ENCODE measurements around the gene LRTM2.

The LRTM2 gene

DNA sequence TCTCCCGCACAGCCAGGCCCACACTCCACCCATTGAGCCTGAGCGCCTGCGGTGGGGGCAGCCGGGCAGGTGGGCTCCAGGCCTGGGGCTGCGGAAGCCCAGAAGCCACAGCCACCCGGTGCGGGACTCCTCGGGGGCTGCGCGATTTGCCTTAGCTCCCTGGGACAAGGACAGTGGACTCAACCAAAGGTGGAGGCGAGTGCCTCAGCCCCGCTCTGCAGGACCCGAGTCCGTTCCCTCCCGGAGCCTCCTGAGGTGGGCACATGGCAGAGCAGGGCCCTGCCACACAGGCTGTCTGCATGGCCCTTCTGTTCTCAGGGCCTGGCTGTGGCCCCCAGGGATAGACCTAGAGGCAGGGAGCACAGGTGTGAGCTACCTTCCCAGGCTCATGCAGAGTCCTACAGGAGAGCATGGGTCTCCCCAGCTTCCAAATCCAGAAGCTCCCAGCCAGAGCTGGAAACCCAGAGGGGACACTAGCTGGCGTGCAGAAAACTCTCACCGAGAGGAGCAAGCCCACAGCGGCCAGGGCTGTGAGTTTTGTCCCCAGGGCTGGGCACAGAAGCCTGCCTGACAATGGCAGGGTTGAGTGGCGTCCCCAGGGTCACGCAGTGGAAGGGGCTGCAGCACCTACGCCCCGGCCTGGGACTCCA lies 22.2 kb upstream of the LRTM2 start:
- no peak for DNase-seq (ENCODE audit: low spot score)

DNA sequence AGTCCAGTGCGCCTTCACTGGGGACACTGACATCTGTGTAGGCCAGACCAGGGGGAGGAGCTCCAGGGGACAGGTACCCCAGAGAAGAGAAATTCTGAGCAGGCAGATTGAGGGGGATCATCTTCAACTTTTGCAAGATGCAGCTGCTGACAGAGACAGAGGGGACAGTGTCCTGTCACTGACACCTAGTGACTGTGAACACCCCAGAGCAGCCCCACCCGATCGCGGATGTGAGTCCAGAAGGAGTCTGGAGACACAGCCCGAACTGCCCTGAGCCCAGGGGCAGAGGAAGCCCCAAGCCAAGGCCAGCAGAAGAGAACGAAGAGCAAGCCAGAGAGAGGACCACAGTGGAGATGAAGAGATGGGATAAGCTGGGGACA lies 21.7 kb upstream of the LRTM2 start:
- DNase-seq (ENCODE audit: low spot score), result no peak

DNA sequence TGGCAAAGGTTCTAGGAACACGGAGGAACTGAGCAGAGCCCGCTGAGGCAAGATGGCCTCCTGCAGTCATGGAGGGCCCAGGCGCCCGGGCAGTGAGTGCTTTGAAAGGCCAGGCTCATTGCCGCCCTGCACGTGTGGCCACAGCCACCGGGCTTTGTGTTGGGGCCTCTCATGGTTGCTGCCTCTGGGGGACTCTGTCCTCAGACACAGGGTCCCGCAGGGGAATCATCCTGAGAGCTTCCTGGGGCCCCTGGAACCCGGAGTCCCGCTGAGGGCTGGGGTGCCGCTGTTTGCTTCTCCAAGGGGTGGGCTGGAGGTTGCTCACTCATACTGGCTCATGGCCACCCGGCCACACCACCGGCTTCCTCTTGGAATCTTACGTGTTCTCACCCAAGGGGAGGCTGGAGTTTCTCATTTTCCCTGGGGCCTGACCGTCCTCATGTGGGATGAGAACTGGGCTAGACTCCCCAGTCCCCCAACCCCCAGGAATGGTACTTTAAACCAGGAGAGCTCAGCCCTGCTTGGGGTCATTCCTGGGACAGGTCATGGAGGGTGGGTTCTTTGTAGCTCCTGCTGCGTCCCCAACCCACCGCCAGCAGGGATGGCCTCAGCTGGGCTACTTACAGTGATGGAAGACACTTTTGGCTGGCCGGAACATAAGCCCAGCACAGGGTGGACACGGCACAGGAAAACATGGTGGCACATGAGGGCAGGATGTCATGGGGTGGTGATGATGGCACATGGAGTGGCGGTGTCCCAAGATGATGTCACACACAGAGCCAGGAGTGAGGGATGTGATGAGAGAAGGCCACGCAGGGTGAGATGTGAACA lies 21.1 kb upstream of the LRTM2 start:
- no peak for DNase-seq (ENCODE audit: low spot score)

DNA sequence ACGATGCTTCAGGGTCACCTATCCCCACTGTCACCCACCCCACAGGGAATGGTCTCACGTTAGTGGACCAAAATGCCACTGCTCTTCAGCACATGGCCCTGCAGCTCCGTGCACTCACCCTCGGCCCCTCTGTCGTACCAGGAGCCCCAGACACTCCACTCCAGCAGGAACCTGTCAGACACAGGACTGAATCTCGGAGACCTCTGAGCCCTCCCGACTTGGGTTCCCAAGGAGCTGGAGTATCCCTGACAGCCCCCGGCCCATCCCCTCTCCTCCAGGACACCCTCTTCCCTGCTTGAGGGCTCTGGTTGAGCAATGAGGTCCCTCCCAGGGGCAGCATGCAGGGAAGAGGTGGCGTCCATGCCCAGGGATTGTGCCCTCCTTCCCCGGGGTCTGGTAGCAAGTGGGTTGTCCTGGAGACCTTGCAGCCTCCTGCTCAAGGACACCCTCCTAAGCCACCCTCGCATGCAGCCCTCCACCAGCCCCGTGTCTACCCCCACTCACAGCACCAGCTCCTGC lies 20.4 kb upstream of the LRTM2 start:
- DNase-seq (ENCODE audit: low spot score), result no peak

DNA sequence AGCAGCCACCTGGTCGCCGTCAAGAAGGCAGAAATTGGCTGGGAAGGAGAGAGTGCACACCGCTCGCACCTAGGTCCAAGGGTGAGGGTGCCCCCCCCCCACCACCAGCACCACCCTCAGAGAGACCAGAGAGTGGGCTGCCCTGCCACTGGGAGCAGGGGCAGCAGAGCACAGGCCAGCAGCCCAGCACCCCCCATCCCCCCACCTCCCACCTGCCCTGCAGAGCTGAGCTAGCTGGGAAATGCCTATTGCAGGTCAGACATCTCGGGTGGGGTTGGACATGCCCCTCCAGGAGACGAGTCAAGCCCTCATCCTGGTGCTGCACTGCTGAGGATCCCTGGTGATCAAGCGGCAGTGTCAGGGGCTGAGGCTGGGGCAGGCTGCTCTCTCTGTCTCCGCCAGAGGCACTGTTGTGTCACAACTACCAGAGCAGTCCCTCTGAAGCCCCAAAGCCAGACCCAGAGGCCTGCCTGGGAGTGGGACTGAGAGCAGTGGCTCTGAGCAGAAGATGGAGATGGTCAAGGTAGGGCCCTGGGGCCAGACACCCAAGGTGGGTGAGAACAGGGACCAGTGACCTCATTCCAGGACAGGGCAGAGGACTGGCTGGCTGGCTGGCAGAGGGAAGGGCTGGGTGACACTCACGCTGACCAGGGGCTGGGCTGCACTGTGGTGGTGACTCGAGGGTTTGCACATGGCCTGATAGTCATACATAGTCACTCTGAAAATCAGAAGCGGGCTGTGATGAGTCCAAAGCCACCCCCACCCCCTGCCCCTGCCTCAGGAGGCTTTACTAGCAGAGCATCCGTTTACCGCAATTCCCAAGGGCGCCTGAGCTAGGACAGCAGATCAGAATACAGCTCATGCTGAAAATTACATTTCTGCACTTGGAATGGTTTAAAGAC lies 19.7 kb upstream of the LRTM2 start:
- DNase-seq (ENCODE audit: low spot score), result peak; percentile 56

DNA sequence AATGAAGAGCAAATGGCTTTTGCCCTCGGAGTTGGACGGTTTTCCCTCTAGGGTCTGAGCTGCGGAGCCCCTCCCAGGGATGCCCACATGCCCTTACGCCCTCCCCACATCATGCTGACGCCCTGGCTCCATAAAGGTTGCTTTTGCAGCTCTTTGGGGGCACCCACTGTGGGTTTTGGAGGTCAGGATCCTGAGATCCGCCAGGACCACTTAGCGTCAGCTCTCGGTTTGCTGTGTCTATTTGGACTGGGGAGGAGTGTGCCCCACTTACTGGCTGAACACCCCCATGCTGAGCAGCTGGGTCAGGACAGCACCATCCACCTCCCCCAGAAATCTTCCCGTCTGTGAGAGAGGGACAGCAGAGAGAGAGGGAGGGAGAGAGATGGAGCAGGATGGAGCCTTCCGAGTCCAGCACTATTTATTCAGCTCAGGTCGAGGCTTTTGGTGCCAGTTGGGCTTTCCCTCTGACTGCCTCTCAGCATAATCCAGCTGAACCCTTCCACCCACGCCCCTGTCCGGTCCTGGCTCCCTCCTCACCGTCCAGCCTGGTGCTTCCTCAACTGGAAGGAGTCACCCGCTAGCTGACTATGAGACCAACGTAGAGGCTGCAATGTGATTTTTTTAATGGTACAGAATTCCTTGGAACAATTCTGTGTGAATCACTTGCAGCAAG lies 18.9 kb upstream of the LRTM2 start:
- DNase-seq (ENCODE audit: low spot score), result no peak

DNA sequence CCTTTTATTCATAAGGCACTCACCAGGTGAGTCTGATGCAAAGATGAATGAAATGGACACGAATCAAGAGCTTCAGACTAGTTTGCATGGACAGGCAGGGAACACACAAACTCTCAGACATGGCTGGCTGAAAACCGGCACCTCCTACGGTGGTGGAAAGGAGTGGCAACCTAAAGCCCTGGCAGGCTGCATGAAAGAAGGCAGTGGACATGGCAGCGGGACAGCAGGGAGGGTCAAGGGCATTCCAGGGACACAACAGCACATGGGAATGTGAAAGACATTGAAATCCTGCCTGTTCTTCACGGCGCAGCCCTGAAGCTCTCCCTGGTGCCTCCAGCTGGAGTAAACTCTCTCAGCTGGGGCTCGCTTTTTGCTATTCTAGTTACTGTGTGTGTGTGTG lies 16.6 kb upstream of the LRTM2 start:
- DNase-seq (ENCODE audit: low spot score), result no peak

DNA sequence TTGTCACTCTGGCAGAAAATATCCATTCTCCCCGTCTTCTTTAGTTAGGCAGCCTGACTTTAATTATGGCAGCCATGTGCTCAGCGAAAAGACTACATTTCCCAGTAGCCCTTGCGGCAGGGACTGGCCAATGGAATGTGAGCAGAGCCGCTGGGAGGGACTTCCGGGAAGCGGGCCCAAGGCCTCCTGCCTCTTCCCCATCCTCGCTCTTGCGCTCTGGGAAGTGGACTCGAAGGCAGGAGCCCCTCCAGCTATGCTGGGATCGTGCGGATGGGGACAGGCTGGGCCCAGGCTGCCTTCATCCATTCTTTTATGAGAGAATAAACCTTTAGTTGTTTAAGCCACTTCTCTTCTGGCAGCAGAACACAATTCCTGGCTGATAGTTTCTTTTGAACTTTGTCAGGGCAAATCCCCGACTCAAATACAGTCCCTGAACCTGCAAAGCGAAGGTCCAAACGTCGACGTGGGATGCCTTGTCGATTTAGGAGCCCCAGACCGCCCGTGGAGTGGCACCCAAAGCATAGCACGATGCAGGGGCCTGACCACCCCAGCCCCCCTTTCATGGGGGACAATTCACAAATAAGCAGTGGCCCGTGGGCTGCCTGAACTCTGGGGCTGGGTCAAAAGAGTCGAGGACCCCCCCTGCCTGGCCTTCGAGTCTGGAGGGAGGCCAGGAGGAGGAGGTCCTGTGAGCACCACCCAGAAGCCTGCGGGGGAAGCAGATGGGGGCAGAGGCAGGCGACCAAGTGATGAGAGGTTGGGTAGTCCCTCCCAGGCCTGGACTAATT lies 15.6 kb upstream of the LRTM2 start:
- DNase-seq (ENCODE audit: low spot score), result peak; percentile 91

DNA sequence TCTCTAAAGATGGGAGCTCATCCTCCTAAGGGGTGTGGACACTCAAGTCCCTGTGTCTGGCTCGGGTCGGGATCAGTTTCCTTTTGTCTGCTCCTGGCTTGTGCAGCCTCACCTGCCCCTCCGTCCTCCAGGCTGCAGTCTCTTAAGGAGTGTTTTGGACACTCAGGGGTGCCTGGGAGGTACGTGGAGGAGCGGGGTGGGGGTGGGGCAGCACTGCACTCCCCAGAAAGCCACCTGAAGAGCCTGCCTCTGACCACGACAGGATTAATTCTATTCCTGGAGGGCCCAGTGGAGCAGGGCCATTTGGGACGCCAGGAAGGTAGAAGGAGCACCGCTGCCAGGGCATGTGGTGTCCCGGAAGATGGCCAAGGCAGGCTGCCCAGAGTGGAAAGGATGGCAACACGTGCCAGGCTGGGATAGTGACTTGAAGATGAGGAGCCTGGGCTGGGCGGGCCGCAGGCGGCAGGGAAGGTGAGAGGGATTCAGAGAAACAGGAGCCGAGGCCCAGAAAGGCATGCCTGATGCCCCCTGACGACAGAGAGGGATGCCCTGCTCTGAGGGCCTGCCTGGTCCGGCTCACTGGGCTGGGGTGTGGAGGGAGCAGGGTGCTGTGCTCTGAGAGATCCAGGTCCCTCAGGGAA lies 14.8 kb upstream of the LRTM2 start:
- DNase-seq (ENCODE audit: low spot score), result no peak

DNA sequence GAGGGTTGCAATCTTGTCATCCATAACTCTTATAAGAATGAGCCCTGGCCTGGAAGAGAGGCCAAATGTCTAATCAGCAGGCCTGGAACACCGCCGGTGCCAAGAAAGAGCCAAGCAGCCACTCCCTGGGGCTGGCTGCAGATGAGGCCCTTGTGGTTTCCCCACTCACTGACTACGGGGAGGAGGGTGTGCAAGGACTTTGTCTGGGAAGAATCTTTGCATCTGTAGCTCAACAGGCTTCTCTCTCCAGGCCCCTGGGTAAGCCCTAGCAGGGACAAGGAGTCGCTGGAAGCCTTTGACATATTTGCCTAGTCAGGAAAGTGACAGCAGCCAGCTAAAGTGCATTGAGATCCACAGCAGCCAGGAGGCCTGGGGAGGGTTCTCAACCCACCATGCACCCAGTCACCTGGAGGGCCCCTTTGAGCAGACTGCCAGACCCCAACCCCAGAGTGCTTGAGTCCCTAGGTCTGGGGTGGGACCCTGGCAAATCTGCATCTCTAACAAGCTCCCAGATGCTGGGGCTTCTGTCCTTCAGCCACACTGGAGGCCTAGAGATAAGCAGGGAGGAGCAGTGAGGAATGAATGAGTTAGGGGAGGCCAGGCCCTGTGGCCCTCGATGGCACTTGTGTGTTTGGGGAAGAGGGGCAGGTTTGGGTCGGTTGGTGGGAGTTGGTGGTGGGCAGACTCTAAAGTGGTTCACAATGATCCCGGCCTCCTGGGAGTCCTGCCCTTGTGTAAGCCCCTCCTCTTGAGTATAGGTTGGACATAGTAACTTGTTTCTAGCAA lies 13.9 kb upstream of the LRTM2 start:
- DNase-seq (ENCODE audit: low spot score), result no peak

DNA sequence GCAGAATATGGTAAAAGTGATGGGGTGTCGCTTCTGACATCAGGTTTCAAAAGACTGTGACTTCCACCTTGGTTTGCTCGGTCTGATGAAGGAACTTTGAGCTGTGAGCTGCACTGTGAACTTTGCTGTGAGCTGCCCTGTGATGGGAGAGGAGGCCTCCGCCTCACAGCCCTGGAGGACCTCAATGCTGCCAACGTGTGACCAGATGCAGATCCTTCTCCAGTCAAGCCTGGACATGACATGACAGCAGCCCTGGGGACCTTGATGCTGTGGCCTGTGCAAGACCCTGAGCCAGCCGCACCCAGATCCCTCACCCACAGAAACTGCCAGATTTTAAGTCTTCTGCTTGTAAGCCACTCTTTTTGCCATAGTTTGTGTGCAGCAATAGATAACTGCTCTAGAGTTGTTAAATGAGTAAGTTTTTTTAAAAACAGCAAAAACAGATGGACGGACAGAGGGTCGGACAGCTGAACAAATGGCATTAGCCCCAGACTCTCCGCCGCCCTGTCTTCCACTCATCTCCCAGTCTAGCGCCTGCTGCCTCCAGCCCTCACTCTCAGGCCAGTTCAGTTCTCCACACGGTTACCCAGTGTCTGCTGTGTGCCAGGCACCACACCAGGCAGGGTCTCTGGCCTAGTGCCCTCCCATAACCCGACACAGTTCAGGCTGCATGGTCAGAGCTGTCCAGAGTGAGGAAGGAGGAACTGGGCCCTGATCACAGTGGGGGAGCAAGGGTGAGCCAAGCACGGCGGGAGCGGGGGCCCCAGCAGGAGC lies 13.1 kb upstream of the LRTM2 start:
- no peak for DNase-seq (ENCODE audit: low spot score)

DNA sequence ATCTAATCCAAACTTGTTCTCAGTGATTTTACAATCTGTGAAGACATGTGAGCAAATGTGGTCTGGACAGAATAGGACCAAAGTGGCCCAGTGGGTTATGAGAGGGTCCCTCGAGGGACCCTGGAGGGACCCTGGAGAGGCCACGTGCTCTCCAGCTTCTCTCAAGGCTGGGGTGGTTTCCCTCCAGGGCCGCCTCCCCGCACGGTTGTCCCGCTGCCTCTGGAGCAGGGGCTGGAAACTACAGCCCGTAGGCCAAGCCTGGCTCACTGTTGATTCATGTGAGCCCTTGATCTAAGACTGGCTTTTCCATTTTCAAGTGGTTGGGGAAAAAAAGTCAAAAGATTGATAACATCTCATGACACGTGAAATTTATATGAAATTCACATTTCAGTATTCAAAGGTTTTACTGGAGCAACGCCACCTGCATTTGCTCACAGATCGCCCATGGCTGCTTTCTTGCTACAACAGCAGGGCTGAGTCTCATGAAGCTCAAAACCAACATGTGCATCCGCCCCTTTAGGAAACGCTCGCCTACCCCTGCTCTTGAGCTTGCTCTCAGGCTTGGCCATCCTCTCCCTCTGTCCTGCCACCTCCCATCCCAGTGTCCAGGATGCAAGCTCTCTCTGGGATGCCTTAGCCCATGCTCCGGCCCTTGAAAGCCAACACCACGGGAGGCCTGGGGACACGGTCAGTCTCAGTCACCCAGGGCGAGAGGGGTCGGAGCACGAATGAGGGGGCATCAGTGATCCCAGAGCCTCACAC lies 12.1 kb upstream of the LRTM2 start:
- no peak for DNase-seq (ENCODE audit: low spot score)

DNA sequence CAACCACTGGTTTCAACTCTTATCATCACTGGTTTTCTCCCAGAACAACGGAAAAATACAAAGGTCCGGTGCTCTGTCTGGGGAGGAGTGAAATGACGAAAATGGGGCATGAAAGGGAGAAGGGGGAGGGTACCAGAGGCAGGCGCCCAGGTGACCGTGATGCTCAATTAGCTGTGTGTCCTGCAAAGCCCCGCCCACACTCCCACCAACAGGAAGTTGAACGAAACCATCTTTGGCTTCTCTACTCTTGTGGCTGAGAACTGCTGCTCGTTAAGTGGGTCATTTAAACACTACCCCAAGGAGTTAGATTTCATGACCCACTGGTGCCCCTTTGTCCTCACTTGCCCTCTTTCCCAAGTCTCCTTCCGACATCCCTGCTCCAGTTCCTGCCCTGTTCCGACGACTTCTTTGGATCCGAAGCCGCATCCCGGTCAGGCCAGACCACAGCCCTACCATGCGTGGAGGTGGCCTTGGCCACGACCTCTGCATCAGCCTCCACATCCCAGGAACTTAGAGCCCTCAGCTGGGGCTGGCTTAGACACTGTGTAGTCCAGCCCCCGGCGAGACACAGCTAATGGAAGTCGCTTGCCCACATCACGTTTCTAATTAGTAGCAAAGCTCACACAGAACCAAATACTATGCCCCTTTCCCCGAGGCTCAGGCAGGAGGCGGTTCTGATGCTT lies 11.4 kb upstream of the LRTM2 start:
- DNase-seq (ENCODE audit: low spot score), result no peak

DNA sequence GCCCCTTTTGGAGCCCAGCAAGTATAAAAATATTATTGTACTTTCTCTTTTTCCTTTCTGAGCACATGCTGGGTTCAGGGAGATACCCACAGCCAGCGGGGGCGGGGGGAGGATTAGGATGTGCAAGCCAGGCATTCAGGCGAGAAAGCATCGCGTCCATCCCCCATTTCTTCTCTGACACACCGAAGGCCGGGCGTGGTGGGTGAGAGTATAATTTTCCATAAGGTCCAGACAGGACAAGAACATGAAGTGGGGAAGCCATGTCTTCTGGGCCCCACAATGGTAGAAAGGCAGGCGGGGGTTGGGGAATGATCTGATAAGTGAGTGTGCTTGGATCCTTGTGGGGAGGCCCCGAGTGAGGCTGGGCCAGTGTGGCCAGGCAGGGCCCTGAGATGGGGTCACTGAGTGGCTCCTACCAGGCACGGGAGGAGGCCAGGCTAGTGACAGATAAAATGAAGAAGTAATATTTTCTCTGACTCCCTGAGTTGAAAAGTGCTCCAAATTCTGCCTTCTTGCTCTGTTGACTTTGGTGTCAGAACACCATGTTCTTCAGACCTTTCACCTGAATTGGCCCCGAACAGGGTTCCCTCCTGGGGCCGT lies 10.7 kb upstream of the LRTM2 start:
- no peak for DNase-seq (ENCODE audit: low spot score)

DNA sequence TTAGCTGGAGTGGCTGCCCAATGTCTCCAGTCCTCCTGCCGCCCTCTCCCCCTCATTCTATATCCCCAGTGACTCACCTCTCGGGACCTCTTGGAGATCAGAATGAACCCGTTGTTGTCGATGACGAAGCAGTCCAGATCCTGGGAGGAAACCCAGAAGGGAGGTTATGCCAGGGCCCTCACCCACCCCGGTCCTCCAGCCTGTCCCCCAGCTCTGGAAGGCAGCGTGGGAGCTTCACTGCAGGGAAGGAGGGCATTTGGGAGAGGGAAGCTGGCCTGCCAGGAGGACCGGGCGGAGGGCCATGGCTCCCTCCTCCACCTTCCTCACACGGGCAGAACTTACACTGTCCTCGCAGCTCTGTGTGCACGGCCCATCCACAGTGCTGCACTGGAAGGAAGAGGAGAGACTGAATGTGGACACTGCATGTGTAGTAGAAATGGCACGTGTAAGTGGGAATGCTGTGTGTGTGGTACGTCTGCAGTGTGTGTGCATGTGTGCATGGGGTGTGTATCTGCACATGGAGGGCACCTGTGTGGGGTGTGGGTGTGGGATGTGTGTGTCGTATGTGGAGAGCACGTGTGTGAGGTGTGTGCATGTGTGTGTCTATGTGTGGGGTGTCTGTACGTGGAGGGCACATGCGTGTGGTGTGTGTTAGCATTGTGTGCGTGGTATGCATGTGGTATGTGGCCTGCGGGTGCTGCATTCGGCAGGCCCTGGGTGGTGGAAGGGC lies 10.0 kb upstream of the LRTM2 start:
- DNase-seq (ENCODE audit: low spot score), result no peak

DNA sequence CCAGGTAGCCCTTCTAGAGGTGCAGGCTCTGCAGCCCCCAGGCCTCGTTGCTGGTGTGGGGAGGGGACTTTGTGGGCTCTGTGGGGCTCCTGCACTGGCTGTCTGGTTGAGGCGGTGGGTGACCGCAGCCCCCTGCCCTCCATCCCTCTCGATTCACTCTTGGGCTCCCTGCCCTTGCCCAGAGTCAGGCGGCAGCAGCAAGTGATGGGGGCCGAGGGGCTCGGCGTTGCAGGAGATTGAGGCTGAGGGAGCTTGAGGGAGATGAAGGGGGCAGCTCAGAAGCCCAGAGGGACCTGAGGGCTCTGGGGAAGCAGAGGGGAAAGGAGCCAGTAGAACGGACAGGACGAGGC lies 9.5 kb upstream of the LRTM2 start:
- DNase-seq (ENCODE audit: low spot score), result no peak

Measured in germinal center (tissue), 1 donor.